ENCODE data around the gene KCNS1. TPM values are rescaled to one million over a fixed set of nuclear protein-coding genes. Genes with fewer than 3 reads are reported as not detected.

The KCNS1 gene
- total RNA-seq, 4 donors from 2014 or later = 0.20 to 0.78 TPM; not detected in 2

GRCh38 chr20:45059022-45059728, 41.8 kb downstream of the KCNS1 start:
- TF ChIP-seq, protein P1, sequence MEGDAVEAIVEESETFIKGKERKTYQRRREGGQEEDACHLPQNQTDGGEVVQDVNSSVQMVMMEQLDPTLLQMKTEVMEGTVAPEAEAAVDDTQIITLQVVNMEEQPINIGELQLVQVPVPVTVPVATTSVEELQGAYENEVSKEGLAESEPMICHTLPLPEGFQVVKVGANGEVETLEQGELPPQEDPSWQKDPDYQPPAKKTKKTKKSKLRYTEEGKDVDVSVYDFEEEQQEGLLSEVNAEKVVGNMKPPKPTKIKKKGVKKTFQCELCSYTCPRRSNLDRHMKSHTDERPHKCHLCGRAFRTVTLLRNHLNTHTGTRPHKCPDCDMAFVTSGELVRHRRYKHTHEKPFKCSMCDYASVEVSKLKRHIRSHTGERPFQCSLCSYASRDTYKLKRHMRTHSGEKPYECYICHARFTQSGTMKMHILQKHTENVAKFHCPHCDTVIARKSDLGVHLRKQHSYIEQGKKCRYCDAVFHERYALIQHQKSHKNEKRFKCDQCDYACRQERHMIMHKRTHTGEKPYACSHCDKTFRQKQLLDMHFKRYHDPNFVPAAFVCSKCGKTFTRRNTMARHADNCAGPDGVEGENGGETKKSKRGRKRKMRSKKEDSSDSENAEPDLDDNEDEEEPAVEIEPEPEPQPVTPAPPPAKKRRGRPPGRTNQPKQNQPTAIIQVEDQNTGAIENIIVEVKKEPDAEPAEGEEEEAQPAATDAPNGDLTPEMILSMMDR (IDR thresholded peaks at IDR 0.05) = no peak
- TF ChIP-seq POLR2A (IDR thresholded peaks at IDR 0.05) = no peak
- Histone ChIP-seq H3K9me3 (no peaks in the 10 kb centered on the region), H3K27ac (no peak overlapping the region), H3K4me1 (no peaks in the 10 kb centered on the region), H3K4me3 (replicated peaks in 1 of 3) (no peak overlapping the region), H3K36me3 (peaks cover 0 to 8% of the 10 kb centered on the region in 2 donors), H3K27me3 (no peaks in the 10 kb centered on the region)
- intact Hi-C loops (cut with DNase I) = no loop called here
- no peak for DNase-seq
- 90 to 92% methylated on average over 6 of the region's 6 CpGs for WGBS, 2 donors

GRCh38 chr20:45058168-45058850, 42.6 kb downstream of the KCNS1 start:
- no peak overlapping the region for H3K4me3 ChIP-seq (replicated peaks in 1 of 3)
- WGBS, 2 donors = 86 to 91% methylated on average over 4 of the region's 4 CpGs
- H3K4me1 ChIP-seq = no peaks in the 10 kb centered on the region
- peaks cover 0 to 8% of the 10 kb centered on the region in 2 donors for H3K36me3 ChIP-seq
- no peaks in the 10 kb centered on the region for H3K9me3 ChIP-seq
- TF ChIP-seq POLR2A (IDR thresholded peaks at IDR 0.05) = no peak
- TF ChIP-seq, protein P1 (IDR thresholded peaks at IDR 0.05) = no peak
- H3K27me3 ChIP-seq = no peaks in the 10 kb centered on the region
- no peak overlapping the region for H3K27ac ChIP-seq
- no peak for DNase-seq
- intact Hi-C loops (cut with DNase I) = no loop called here

GRCh38 chr20:45056473-45057173, 44.3 kb downstream of the KCNS1 start:
- Histone ChIP-seq H3K4me3 (replicated peaks in 1 of 3) (no peak overlapping the region), H3K36me3 (peaks cover 0 to 8% of the 10 kb centered on the region in 2 donors), H3K27ac (no peak overlapping the region), H3K9me3 (no peaks in the 10 kb centered on the region), H3K4me1 (peaks cover 9 to 10% of the 10 kb centered on the region in 2 donors), H3K27me3 (no peaks in the 10 kb centered on the region)
- no peak for DNase-seq
- 78 to 85% methylated on average over 5 to 8 of the region's 8 CpGs for WGBS, 2 donors
- intact Hi-C loops (cut with DNase I) = no loop called here
- TF ChIP-seq POLR2A (IDR thresholded peaks at IDR 0.05) = no peak
- TF ChIP-seq, protein P1 (IDR thresholded peaks at IDR 0.05) = no peak

GRCh38 chr20:45055056-45055455, 45.9 kb downstream of the KCNS1 start:
- no peaks in the 10 kb centered on the region for H3K27me3 ChIP-seq
- intact Hi-C loops (cut with DNase I) = no loop called here
- DNase-seq = no peak
- TF ChIP-seq POLR2A (IDR thresholded peaks at IDR 0.05) = no peak
- TF ChIP-seq, protein P1 (IDR thresholded peaks at IDR 0.05) = no peak
- H3K4me1 ChIP-seq = peaks cover 9 to 14% of the 10 kb centered on the region in 2 donors
- whole genome bisulfite sequencing, 2 donors = 93 to 94% methylated on average over 4 of the region's 4 CpGs
- no peaks in the 10 kb centered on the region for H3K9me3 ChIP-seq
- H3K36me3 ChIP-seq = peaks cover 0 to 8% of the 10 kb centered on the region in 2 donors
- no peak overlapping the region for H3K4me3 ChIP-seq (replicated peaks in 1 of 3)
- no peak overlapping the region for H3K27ac ChIP-seq
